K562 (cell line): Measurements from ENCODE around the gene WIPF1. TPM values are rescaled to one million over a fixed set of nuclear protein-coding genes. Genes with fewer than 3 reads are reported as not detected.

Source experiments
- ATAC-seq: fragments of 200-7000 bp; cut with Tn5 transposase; 3 replicates; pipeline ENCODE4 v1.9.1; 2020; ENCODE audit warnings: moderate library complexity
- BruUV-seq: library from RNA; stranded (reverse); fragments of 400-500 nt; replicated peaks from 2 replicates; lab custom pipeline; 2021; lab: Mats Ljungman, UMichigan
- CTCF ChIA-PET: fragments of 300-600 bp; formaldehyde crosslinking; extraction: SDS; loops from one replicate; lab custom pipeline; 2021; ENCODE audit warnings: low intra/inter-chr PET ratio; lab: Yijun Ruan, JAX
- POLR2A ChIA-PET: fragments of 300-600, 350-650 bp; sonication (Branson Sonifier 250); formaldehyde crosslinking; extraction: SDS; loops from one replicate; lab custom pipeline; 2021; ENCODE audit warnings: antibody characterized with exemption, inconsistent platforms; lab: Yijun Ruan, JAX
- DNase-seq, 4 experiments: peaks; one replicate each; pipeline versions ENCODE4 v3.0.0 to v3.0.0-alpha.2; 2011 to 2018; ENCODE audit warnings: low spot score in 3 of 4, mixed read lengths in 3 of 4; ENCODE audit errors: extremely low read depth in 1 of 4
- FAIRE-seq: peaks from 2 replicates; lab custom pipeline; 2011; peaks lifted over from hg19 to GRCh38; lab: Jason Lieb, UNC
- H2AFZ ChIP-seq: 2 replicates; pipeline ENCODE4 v1.6.0; 2011; ENCODE audit warnings: low read depth, low read length, control low read depth, inconsistent platforms
- H3K27ac ChIP-seq: fragments of 200-600 bp; 3 replicates; pipeline ENCODE4 v1.8.0; 2011; ENCODE audit warnings: low read depth, mild to moderate bottlenecking, control low read depth, inconsistent platforms, low read length, moderate library complexity, mixed read lengths; ENCODE audit errors: extremely low read depth
- H3K27me3 ChIP-seq, 2 experiments: fragments of 300-600 bp in 1 of 2; 2 replicates in 1 of 2; 3 replicates in 1 of 2; pipeline versions ENCODE4 v1.6.0 to v1.8.0; 2011; ENCODE audit warnings: inconsistent platforms in 2 of 2, low read length in 2 of 2, mild to moderate bottlenecking in 1 of 2, mixed read lengths in 1 of 2, moderate library complexity in 1 of 2; ENCODE audit not compliant: control insufficient read depth in 2 of 2, insufficient read depth in 2 of 2
- H3K36me3 ChIP-seq: fragments of 300-600 bp; 3 replicates; pipeline ENCODE4 v1.8.0; 2011; ENCODE audit warnings: mild to moderate bottlenecking, low read length, inconsistent platforms; ENCODE audit not compliant: control insufficient read depth, insufficient read depth
- H3K4me1 ChIP-seq, 2 experiments: fragments of 200-600 bp in 1 of 2; replicated peaks in 1 of 2; 2 replicates in 1 of 2; 3 replicates in 1 of 2; pipeline versions ENCODE4 v1.5.1 to v1.8.0; 2011; ENCODE audit warnings: inconsistent platforms in 2 of 2, low read length in 2 of 2, mild to moderate bottlenecking in 1 of 2, mixed read lengths in 1 of 2, moderate library complexity in 1 of 2; ENCODE audit not compliant: control insufficient read depth in 2 of 2, insufficient read depth in 2 of 2
- H3K4me2 ChIP-seq: 2 replicates; pipeline ENCODE4 v1.6.1; 2011; ENCODE audit warnings: low read length, control low read depth, inconsistent platforms, mixed read lengths; ENCODE audit not compliant: insufficient read depth
- H3K4me3 ChIP-seq: fragments of 200-600 bp; sonication (generic), shearing (Covaris generic); 2 replicates; pipeline ENCODE4 v1.5.1; 2016; ENCODE audit warnings: control low read depth, inconsistent platforms
- H3K79me2 ChIP-seq: fragments of 200-600 bp; 3 replicates; pipeline ENCODE4 v1.8.0; 2011; ENCODE audit warnings: low read length, inconsistent platforms; ENCODE audit not compliant: control insufficient read depth, insufficient read depth
- H3K9ac ChIP-seq, 2 experiments: 2 replicates each; pipeline versions ENCODE4 v1.6.0 to v1.6.1; 2011; ENCODE audit warnings: low read depth in 2 of 2, low read length in 2 of 2, control low read depth in 1 of 2, inconsistent platforms in 1 of 2, mild to moderate bottlenecking in 1 of 2, mixed read lengths in 1 of 2; ENCODE audit not compliant: insufficient read depth in 1 of 2
- H3K9me1 ChIP-seq: one replicate; pipeline ENCODE4 v1.6.0; 2011; ENCODE audit warnings: inconsistent platforms, mild to moderate bottlenecking, low read length, moderate library complexity; ENCODE audit not compliant: control insufficient read depth, insufficient read depth
- H3K9me3 ChIP-seq: replicated peaks from 2 replicates; pipeline ENCODE4 v1.5.1; 2011; ENCODE audit warnings: low read depth, low read length, inconsistent platforms; ENCODE audit not compliant: control insufficient read depth, insufficient read depth
- H4K20me1 ChIP-seq: replicated peaks from 2 replicates; pipeline ENCODE4 v1.6.1; 2011; ENCODE audit warnings: low read length, inconsistent platforms, mixed read lengths; ENCODE audit not compliant: control insufficient read depth, insufficient read depth
- RBM15 ChIP-seq: fragments of 200-400 bp; formaldehyde crosslinking; IDR thresholded peaks from 2 replicates; pipeline ENCODE4 v1.6.1; 2018; ENCODE audit warnings: mild to moderate bottlenecking, low read length, moderate library complexity; ENCODE audit not compliant: insufficient read depth
- SMAD2 ChIP-seq: fragments of 150-350 bp; IDR thresholded peaks from 2 replicates; pipeline ENCODE4 v1.6.1; 2014; ENCODE audit warnings: low read depth, mild to moderate bottlenecking, low read length
- WGBS: fragments of 100-300 bp; shearing (Covaris generic); methylation state at CpG from one replicate; pipeline ENCODE4 v1.1.6; 2016; ENCODE audit warnings: low coverage, mixed read lengths; ENCODE audit not compliant: insufficient coverage; ENCODE audit errors: missing lambda C conversion rate; 5-methylcytosine and 5-hydroxymethylcytosine counted together
- in situ Hi-C: fragments of 300-500 bp; cut with MboI; formaldehyde crosslinking; loops from 4 replicates; pipeline ENCODE4 v1.15.0; 2018; ENCODE audit warnings: inconsistent platforms, mixed read lengths
- intact Hi-C: fragments of 100-400 bp; cut with micrococcal nuclease; formaldehyde crosslinking; loops from 2 replicates; pipeline ENCODE4 v1.14.2; 2022
- polyA plus RNA-seq, 8 experiments: library from polyadenylated mRNA; depleted of rRNA in 4 of 8; stranded (reverse) in 5 of 8; unstranded in 3 of 8; fragments of >200 nt; fragmentation: Nextera tagmentation in 2 of 8; fragmentation: Illumina TruSeq in 1 of 8; extraction: Ambion mirVana in 2 of 8; extraction: Trizol in 1 of 8; gene quantifications; 2 replicates each; pipeline versions ENCODE4 v1.2.1 to v1.2.3, GENCODE V29; 2011 to 2014; ENCODE audit warnings: inconsistent platforms in 1 of 8, missing spikeins in 1 of 8
- total RNA-seq, 7 experiments: library from RNA; depleted of rRNA in 6 of 7; stranded (reverse); fragments of >200 nt in 6 of 7; fragmentation: Illumina TruSeq in 2 of 7; extraction: Trizol in 2 of 7; gene quantifications; 2 replicates each; pipeline versions ENCODE4 v1.2.1 to v1.2.3, GENCODE V29; 2011 to 2021; ENCODE audit warnings: low replicate concordance in 1 of 7
- TF ChIP-seq, protein P1 (sequence below): fragments of 250-450 bp; sonication (Bioruptor Pico); IDR thresholded peaks from 2 replicates; pipeline ENCODE4 v1.4.0; 2020; ENCODE audit warnings: mild to moderate bottlenecking, moderate library complexity, borderline replicate concordance
- TF ChIP-seq, protein P2 (sequence below): fragments of 250-450 bp; sonication (Bioruptor Pico); IDR thresholded peaks from 2 replicates; pipeline ENCODE4 v1.5.0; 2021; ENCODE audit warnings: mild to moderate bottlenecking, borderline replicate concordance

WIPF1 gene
- total and polyA plus RNA-seq, 9 of the 15 experiments (the other 6 are each of a cell fraction or from before 2014, with no cell fraction given), result 0.54 to 4.9 (median 2.4) TPM

- TF ChIP-seq, protein P1, sequence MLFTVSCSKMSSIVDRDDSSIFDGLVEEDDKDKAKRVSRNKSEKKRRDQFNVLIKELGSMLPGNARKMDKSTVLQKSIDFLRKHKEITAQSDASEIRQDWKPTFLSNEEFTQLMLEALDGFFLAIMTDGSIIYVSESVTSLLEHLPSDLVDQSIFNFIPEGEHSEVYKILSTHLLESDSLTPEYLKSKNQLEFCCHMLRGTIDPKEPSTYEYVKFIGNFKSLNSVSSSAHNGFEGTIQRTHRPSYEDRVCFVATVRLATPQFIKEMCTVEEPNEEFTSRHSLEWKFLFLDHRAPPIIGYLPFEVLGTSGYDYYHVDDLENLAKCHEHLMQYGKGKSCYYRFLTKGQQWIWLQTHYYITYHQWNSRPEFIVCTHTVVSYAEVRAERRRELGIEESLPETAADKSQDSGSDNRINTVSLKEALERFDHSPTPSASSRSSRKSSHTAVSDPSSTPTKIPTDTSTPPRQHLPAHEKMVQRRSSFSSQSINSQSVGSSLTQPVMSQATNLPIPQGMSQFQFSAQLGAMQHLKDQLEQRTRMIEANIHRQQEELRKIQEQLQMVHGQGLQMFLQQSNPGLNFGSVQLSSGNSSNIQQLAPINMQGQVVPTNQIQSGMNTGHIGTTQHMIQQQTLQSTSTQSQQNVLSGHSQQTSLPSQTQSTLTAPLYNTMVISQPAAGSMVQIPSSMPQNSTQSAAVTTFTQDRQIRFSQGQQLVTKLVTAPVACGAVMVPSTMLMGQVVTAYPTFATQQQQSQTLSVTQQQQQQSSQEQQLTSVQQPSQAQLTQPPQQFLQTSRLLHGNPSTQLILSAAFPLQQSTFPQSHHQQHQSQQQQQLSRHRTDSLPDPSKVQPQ (CRISPR knock-in tag), result no peak
- no peak for TF ChIP-seq SMAD2
- TF ChIP-seq RBM15, result no peak
- TF ChIP-seq, protein P2, sequence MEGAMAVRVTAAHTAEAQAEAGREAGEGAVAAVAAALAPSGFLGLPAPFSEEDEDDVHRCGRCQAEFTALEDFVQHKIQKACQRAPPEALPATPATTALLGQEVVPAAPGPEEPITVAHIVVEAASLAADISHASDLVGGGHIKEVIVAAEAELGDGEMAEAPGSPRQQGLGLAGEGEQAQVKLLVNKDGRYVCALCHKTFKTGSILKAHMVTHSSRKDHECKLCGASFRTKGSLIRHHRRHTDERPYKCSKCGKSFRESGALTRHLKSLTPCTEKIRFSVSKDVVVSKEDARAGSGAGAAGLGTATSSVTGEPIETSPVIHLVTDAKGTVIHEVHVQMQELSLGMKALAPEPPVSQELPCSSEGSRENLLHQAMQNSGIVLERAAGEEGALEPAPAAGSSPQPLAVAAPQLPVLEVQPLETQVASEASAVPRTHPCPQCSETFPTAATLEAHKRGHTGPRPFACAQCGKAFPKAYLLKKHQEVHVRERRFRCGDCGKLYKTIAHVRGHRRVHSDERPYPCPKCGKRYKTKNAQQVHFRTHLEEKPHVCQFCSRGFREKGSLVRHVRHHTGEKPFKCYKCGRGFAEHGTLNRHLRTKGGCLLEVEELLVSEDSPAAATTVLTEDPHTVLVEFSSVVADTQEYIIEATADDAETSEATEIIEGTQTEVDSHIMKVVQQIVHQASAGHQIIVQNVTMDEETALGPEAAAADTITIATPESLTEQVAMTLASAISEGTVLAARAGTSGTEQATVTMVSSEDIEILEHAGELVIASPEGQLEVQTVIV (CRISPR knock-in tag), result no peak
- TF ChIP-seq, all 486 proteins: peak for 0
- no peaks in the 10 kb centered on the region for H4K20me1 ChIP-seq
- ChIA-PET POLR2A (no interaction called here), CTCF (no interaction called here)
- 17% methylated on average over 2 of the region's 2 CpGs for WGBS
- H2AFZ ChIP-seq, result no peak overlapping the region
- H3K79me2 ChIP-seq, result no peaks in the 10 kb centered on the region
- no peak overlapping the region for H3K27ac ChIP-seq
- no peak overlapping the region for H3K9ac ChIP-seq
- no peaks in the 10 kb centered on the region for H3K9me3 ChIP-seq
- no peak for FAIRE-seq
- no peaks in the 10 kb centered on the region for H3K9me1 ChIP-seq
- in situ Hi-C loops, result no loop called here
- DNase-seq, result no peak
- BruUV-seq, result no TSS peak
- H3K27me3 ChIP-seq, result no peaks in the 10 kb centered on the region
- no peak overlapping the region for H3K4me3 ChIP-seq
- H3K4me2 ChIP-seq, result no peak overlapping the region
- H3K36me3 ChIP-seq, result no peaks in the 10 kb centered on the region
- intact Hi-C loops, result no loop called here
- H3K4me1 ChIP-seq, result peaks cover 0 to 6% of the 10 kb centered on the region in 2 experiments; a peak in 1 of 5 replicates
- no peak for ATAC-seq
Observed at GRCh38 chr2:174574657-174575056, 22.9 kb downstream of the WIPF1 start.
